SK-N-SH (cell line): ENCODE data around the gene SCRN2. TPM values are rescaled to one million over a fixed set of nuclear protein-coding genes. Genes with fewer than 3 reads are reported as not detected.
A peak's percentile ranks its signal among the peaks of the same experiment; 100 is the strongest.

Source experiments
- CTCF ChIA-PET: fragments of 300-600, 350-600 bp; formaldehyde crosslinking; extraction: SDS; loops from one replicate; lab custom pipeline; 2021; lab: Yijun Ruan, JAX
- POLR2A ChIA-PET: fragments of 350-600 bp; sonication (Branson Sonifier 250); formaldehyde crosslinking; extraction: SDS; loops from one replicate; lab custom pipeline; 2020; ENCODE audit warnings: antibody characterized with exemption, inconsistent platforms; lab: Yijun Ruan, JAX
- DNase-seq: peaks from one replicate; pipeline ENCODE4 v3.0.0; 2012
- H2AFZ ChIP-seq: fragments of 200-600 bp; sonication (generic); 2 replicates; pipeline ENCODE4 v1.8.1; 2016; ENCODE audit warnings: antibody characterized with exemption, mild to moderate bottlenecking, low read depth
- H3F3A ChIP-seq: fragments of 200-600 bp; sonication (generic); replicated peaks from 2 replicates; pipeline ENCODE3; 2016; ENCODE audit warnings: antibody characterized with exemption, mild to moderate bottlenecking; ENCODE audit not compliant: insufficient read depth
- H3K27ac ChIP-seq, 2 experiments: fragments of 200-500 bp in 1 of 2; fragments of 200-600 bp in 1 of 2; sonication (Bioruptor generic) in 1 of 2; sonication (generic), shearing (Covaris generic) in 1 of 2; 2 replicates each; pipeline versions ENCODE4 v1.5.1 to v1.6.1; 2014 to 2016; ENCODE audit warnings: low read depth in 2 of 2, inconsistent platforms in 1 of 2, low read length in 1 of 2, mild to moderate bottlenecking in 1 of 2, mixed read lengths in 1 of 2
- H3K27me3 ChIP-seq: fragments of 200-600 bp; sonication (generic), shearing (Covaris generic); 2 replicates; pipeline ENCODE4 v1.6.1; 2016; ENCODE audit warnings: mixed run types; ENCODE audit not compliant: insufficient read depth
- H3K36me3 ChIP-seq, 2 experiments: fragments of 200-500 bp in 1 of 2; fragments of 200-600 bp in 1 of 2; sonication (Bioruptor generic) in 1 of 2; sonication (generic) in 1 of 2; replicated peaks in 1 of 2; 2 replicates each; pipeline versions ENCODE3 to v1.5.1; 2014 to 2016; ENCODE audit warnings: low read length in 1 of 2, mild to moderate bottlenecking in 1 of 2; ENCODE audit not compliant: insufficient read depth in 2 of 2, control insufficient read depth in 1 of 2
- H3K4me1 ChIP-seq, 2 experiments: fragments of 200-500 bp in 1 of 2; fragments of 200-600 bp in 1 of 2; sonication (Bioruptor generic) in 1 of 2; sonication (generic), shearing (Covaris generic) in 1 of 2; 2 replicates each; pipeline versions ENCODE4 v1.5.1 to v1.6.1; 2014 to 2016; ENCODE audit warnings: low read depth in 1 of 2, low read length in 1 of 2, mixed run types in 1 of 2; ENCODE audit not compliant: insufficient read depth in 2 of 2, control insufficient read depth in 1 of 2
- H3K4me2 ChIP-seq: fragments of 200-600 bp; sonication (generic), shearing (Covaris generic); 2 replicates; pipeline ENCODE4 v1.6.1; 2017; ENCODE audit warnings: mixed run types
- H3K4me3 ChIP-seq, 2 experiments: fragments of 200-500 bp in 1 of 2; fragments of 200-600 bp in 1 of 2; sonication (Bioruptor generic) in 1 of 2; sonication (generic), shearing (Covaris generic) in 1 of 2; 2 replicates each; pipeline versions ENCODE4 v1.5.1 to v1.8.1; 2014 to 2016; ENCODE audit warnings: low read depth in 2 of 2, inconsistent platforms in 1 of 2, low read length in 1 of 2, mild to moderate bottlenecking in 1 of 2, mixed read lengths in 1 of 2, moderate library complexity in 1 of 2
- H3K79me2 ChIP-seq: fragments of 200-600 bp; sonication (generic); 2 replicates; pipeline ENCODE4 v1.8.1; 2017; ENCODE audit warnings: mild to moderate bottlenecking; ENCODE audit not compliant: insufficient read depth
- H3K9ac ChIP-seq: fragments of 200-600 bp; sonication (generic); 2 replicates; pipeline ENCODE4 v1.6.1; 2017; ENCODE audit warnings: mixed run types
- H3K9me2 ChIP-seq: fragments of 200-600 bp; sonication (generic); 2 replicates; pipeline ENCODE4 v1.6.1; 2017; ENCODE audit warnings: mixed run types
- H3K9me3 ChIP-seq: fragments of 200-600 bp; sonication (generic); 2 replicates; pipeline ENCODE4 v1.6.1; 2017; ENCODE audit warnings: mixed run types, mild to moderate bottlenecking, moderate library complexity
- H4K20me1 ChIP-seq: fragments of 200-600 bp; sonication (generic); 2 replicates; pipeline ENCODE4 v1.6.1; 2017; ENCODE audit warnings: mild to moderate bottlenecking, mixed run types; ENCODE audit not compliant: insufficient read depth
- CTCF ChIP-seq: fragments of 200-600 bp; sonication (generic); IDR thresholded peaks from 2 replicates; pipeline ENCODE4 v1.6.1; 2017; ENCODE audit warnings: antibody characterized with exemption, mild to moderate bottlenecking, moderate library complexity
- FOXM1 ChIP-seq: IDR thresholded peaks from 2 replicates; pipeline ENCODE4 v1.4.0; 2012; ENCODE audit warnings: low read depth, mild to moderate bottlenecking
- GATA2 ChIP-seq: sonication (generic); formaldehyde crosslinking; IDR thresholded peaks from 2 replicates; pipeline ENCODE4 v1.5.0; 2020; ENCODE audit warnings: mild to moderate bottlenecking, missing genetic modification reagents
- JUND ChIP-seq: IDR thresholded peaks from 2 replicates; pipeline ENCODE4 v1.4.0; 2012
- MAX ChIP-seq: IDR thresholded peaks from 2 replicates; pipeline ENCODE4 v1.4.0; 2012; ENCODE audit warnings: low read depth
- MEF2A ChIP-seq: IDR thresholded peaks from 2 replicates; pipeline ENCODE4 v1.4.0; 2012; ENCODE audit warnings: low read depth, borderline replicate concordance
- MXI1 ChIP-seq: IDR thresholded peaks from 2 replicates; pipeline ENCODE4 v1.6.1; 2012; ENCODE audit warnings: mild to moderate bottlenecking, low read depth, low read length, improper control_type of control experiment
- NFIC ChIP-seq: IDR thresholded peaks from 2 replicates; pipeline ENCODE4 v1.4.0; 2012; ENCODE audit warnings: borderline replicate concordance
- NRF1 ChIP-seq: IDR thresholded peaks from 2 replicates; pipeline ENCODE4 v1.6.1; 2012; ENCODE audit warnings: low read depth, mild to moderate bottlenecking, low read length
- PBX3 ChIP-seq: IDR thresholded peaks from 2 replicates; pipeline ENCODE4; 2012
- RCOR1 ChIP-seq: fragments of 150-350 bp; IDR thresholded peaks from 2 replicates; pipeline ENCODE4 v1.6.1; 2017; ENCODE audit warnings: antibody characterized with exemption, low read length
- REST ChIP-seq: IDR thresholded peaks from 2 replicates; pipeline ENCODE4 v1.6.1; 2012; ENCODE audit warnings: mild to moderate bottlenecking, low read depth, low read length, moderate library complexity
- RXRA ChIP-seq: IDR thresholded peaks from 2 replicates; pipeline ENCODE4 v1.4.0; 2012; ENCODE audit warnings: low read depth, mild to moderate bottlenecking, borderline replicate concordance
- SMC3 ChIP-seq: IDR thresholded peaks from 2 replicates; pipeline ENCODE4 v1.6.1; 2012; ENCODE audit warnings: low read depth, low read length, improper control_type of control experiment
- TCF12 ChIP-seq: IDR thresholded peaks from 2 replicates; pipeline ENCODE4 v1.4.0; 2012
- WGBS: methylation state at CpG from one replicate; pipeline ENCODE4 v1.1.6; 2017; ENCODE audit warnings: low lambda C conversion rate; 5-methylcytosine and 5-hydroxymethylcytosine counted together
- polyA plus RNA-seq, 3 experiments: library from polyadenylated mRNA; depleted of rRNA; stranded (reverse); fragments of >200 nt; gene quantifications; 2 replicates each; pipeline ENCODE4 v1.2.3, GENCODE V29; 2012
- TF ChIP-seq, protein P1 (sequence below): IDR thresholded peaks from 2 replicates; pipeline ENCODE4 v1.4.0; 2012; ENCODE audit warnings: low read depth, borderline replicate concordance
- TF ChIP-seq, protein P2 (sequence below): fragments of 150-350 bp; IDR thresholded peaks from 2 replicates; pipeline ENCODE4 v1.6.1; 2016; ENCODE audit warnings: mild to moderate bottlenecking, low read depth, low read length

SCRN2 gene
- polyA plus RNA-seq, 1 of the 3 experiments (the other 2 are of a cell fraction) = 139 TPM

- H3K9me2 ChIP-seq = no peaks in the 10 kb centered on the region
- no peak overlapping the region for H3K4me2 ChIP-seq
- peaks cover 5 to 24% of the 10 kb centered on the region in 2 experiments; a peak in 2 of 4 replicates for H3K4me1 ChIP-seq
- H3K4me3 ChIP-seq = no peak overlapping the region
- ChIA-PET CTCF (interaction anchor here (0.8 to 33.0 kb wide), 17 partner anchors 7 to 173 kb away, joined by 3 to 1447 read pairs (median 10); partner anchors contain the start of genes CDK5RAP3, LRRC46, MRPL10 and OSBPL7), POLR2A (interaction anchor here (1.1 to 2.4 kb wide), 2 partner anchors 45 to 51 kb away, joined by 5 to 10 read pairs; partner anchors contain the start of gene SP2)
- H2AFZ ChIP-seq = no peak overlapping the region
- H3K9me3 ChIP-seq = no peaks in the 10 kb centered on the region
- peak; percentile 68 for DNase-seq
- H3K27me3 ChIP-seq = peaks cover 51% of the 10 kb centered on the region
- no peaks in the 10 kb centered on the region for H4K20me1 ChIP-seq
- TF ChIP-seq JUND (no peak), CTCF (peak; percentile 61), SMC3 (peak; percentile 26)
- H3K9ac ChIP-seq = no peak overlapping the region
- no peak overlapping the region for H3K27ac ChIP-seq
- H3K79me2 ChIP-seq = peaks cover 9% of the 10 kb centered on the region; the same call in 1 of the 2 replicates
- H3K36me3 ChIP-seq = no peaks in the 10 kb centered on the region
- 67% methylated on average over 4 of the region's 4 CpGs for WGBS
- H3F3A ChIP-seq = peaks cover 3% of the 10 kb centered on the region
These were observed 4.0 kb upstream of the SCRN2 start for GRCh38 chr17:47844814-47845715.

DNA sequence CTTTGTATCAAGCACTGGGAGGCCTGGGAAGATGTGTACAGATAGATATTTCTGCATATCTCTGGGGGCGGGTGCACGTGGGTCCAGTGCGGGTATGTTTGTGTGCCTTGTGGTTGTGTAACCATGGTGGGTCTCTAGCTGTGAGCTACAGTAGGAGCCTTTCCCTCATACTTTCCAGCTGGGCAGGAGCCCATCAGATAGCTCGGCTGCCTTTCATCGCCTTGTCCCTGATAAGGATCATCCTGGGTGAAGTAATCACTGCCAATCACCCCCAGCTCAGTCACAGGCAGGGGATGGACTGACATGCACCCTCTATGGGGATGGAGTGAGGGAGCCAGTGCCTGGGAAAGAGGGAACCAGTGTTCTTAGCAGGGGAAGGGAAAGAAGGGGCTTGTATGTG is 3.2 kb upstream of the SCRN2 start:
- Histone ChIP-seq H3K36me3 (peaks cover 0 to 3% of the 10 kb centered on the region in 2 experiments), H3K79me2 (peaks cover 15% of the 10 kb centered on the region; the same call in 1 of the 2 replicates), H3K27ac (no peak overlapping the region), H2AFZ (no peak overlapping the region), H3K9ac (no peak overlapping the region), H3K4me3 (no peak overlapping the region), H3K9me2 (no peaks in the 10 kb centered on the region), H3K4me2 (no peak overlapping the region), H4K20me1 (no peaks in the 10 kb centered on the region), H3K4me1 (peaks cover 8 to 33% of the 10 kb centered on the region in 2 experiments; a peak in 2 of 4 replicates), H3K9me3 (no peaks in the 10 kb centered on the region), H3K27me3 (peaks cover 43% of the 10 kb centered on the region), H3F3A (peaks cover 3% of the 10 kb centered on the region)
- WGBS = 19% methylated on average over 5 of the region's 5 CpGs
- DNase-seq = no peak
- CTCF ChIA-PET = interaction anchor here (0.8 to 33.0 kb wide), 18 partner anchors 6 to 174 kb away, joined by 3 to 1447 read pairs (median 8); partner anchors contain the start of genes CDK5RAP3, LRRC46, MRPL10 and OSBPL7
- POLR2A ChIA-PET = interaction anchor here (1.1 kb wide), 2 partner anchors 42 to 46 kb away, joined by 3 to 5 read pairs; no protein-coding TSS in a partner anchor
- TF ChIP-seq, protein P1, sequence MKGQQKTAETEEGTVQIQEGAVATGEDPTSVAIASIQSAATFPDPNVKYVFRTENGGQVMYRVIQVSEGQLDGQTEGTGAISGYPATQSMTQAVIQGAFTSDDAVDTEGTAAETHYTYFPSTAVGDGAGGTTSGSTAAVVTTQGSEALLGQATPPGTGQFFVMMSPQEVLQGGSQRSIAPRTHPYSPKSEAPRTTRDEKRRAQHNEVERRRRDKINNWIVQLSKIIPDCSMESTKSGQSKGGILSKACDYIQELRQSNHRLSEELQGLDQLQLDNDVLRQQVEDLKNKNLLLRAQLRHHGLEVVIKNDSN = no peak
- TF ChIP-seq NRF1 (no peak), GATA2 (CRISPR knock-in tag) (peak; percentile 79), REST (no peak), MEF2A (no peak), FOXM1 (no peak), PBX3 (peak; percentile 78), TCF12 (0 out of 2 replicates have a peak, but pooled peaks have one; percentile 10), RCOR1 (no peak), MXI1 (no peak), NFIC (peak; percentile 68), RXRA (no peak), MAX (no peak)
- TF ChIP-seq, protein P2, sequence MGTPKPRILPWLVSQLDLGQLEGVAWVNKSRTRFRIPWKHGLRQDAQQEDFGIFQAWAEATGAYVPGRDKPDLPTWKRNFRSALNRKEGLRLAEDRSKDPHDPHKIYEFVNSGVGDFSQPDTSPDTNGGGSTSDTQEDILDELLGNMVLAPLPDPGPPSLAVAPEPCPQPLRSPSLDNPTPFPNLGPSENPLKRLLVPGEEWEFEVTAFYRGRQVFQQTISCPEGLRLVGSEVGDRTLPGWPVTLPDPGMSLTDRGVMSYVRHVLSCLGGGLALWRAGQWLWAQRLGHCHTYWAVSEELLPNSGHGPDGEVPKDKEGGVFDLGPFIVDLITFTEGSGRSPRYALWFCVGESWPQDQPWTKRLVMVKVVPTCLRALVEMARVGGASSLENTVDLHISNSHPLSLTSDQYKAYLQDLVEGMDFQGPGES = no peak
